SK-N-SH (cell line): ENCODE measurements around the gene DNAJC15. TPM values are rescaled to one million over a fixed set of nuclear protein-coding genes. Genes with fewer than 3 reads are reported as not detected.

Experiments used
- CTCF ChIA-PET: fragments of 300-600, 350-600 bp; formaldehyde crosslinking; extraction: SDS; loops from one replicate; lab custom pipeline; 2021; lab: Yijun Ruan, JAX
- POLR2A ChIA-PET: fragments of 350-600 bp; sonication (Branson Sonifier 250); formaldehyde crosslinking; extraction: SDS; loops from one replicate; lab custom pipeline; 2020; ENCODE audit warnings: antibody characterized with exemption, inconsistent platforms; lab: Yijun Ruan, JAX
- DNase-seq: peaks from one replicate; pipeline ENCODE4 v3.0.0; 2012
- H2AFZ ChIP-seq: fragments of 200-600 bp; sonication (generic); 2 replicates; pipeline ENCODE4 v1.8.1; 2016; ENCODE audit warnings: antibody characterized with exemption, mild to moderate bottlenecking, low read depth
- H3F3A ChIP-seq: fragments of 200-600 bp; sonication (generic); replicated peaks from 2 replicates; pipeline ENCODE3; 2016; ENCODE audit warnings: antibody characterized with exemption, mild to moderate bottlenecking; ENCODE audit not compliant: insufficient read depth
- H3K27ac ChIP-seq, 2 experiments: fragments of 200-500 bp in 1 of 2; fragments of 200-600 bp in 1 of 2; sonication (Bioruptor generic) in 1 of 2; sonication (generic), shearing (Covaris generic) in 1 of 2; 2 replicates each; pipeline versions ENCODE4 v1.5.1 to v1.6.1; 2014 to 2016; ENCODE audit warnings: low read depth in 2 of 2, inconsistent platforms in 1 of 2, low read length in 1 of 2, mild to moderate bottlenecking in 1 of 2, mixed read lengths in 1 of 2
- H3K27me3 ChIP-seq: fragments of 200-600 bp; sonication (generic), shearing (Covaris generic); 2 replicates; pipeline ENCODE4 v1.6.1; 2016; ENCODE audit warnings: mixed run types; ENCODE audit not compliant: insufficient read depth
- H3K36me3 ChIP-seq, 2 experiments: fragments of 200-500 bp in 1 of 2; fragments of 200-600 bp in 1 of 2; sonication (Bioruptor generic) in 1 of 2; sonication (generic) in 1 of 2; replicated peaks in 1 of 2; 2 replicates each; pipeline versions ENCODE3 to v1.5.1; 2014 to 2016; ENCODE audit warnings: low read length in 1 of 2, mild to moderate bottlenecking in 1 of 2; ENCODE audit not compliant: insufficient read depth in 2 of 2, control insufficient read depth in 1 of 2
- H3K4me1 ChIP-seq, 2 experiments: fragments of 200-500 bp in 1 of 2; fragments of 200-600 bp in 1 of 2; sonication (Bioruptor generic) in 1 of 2; sonication (generic), shearing (Covaris generic) in 1 of 2; 2 replicates each; pipeline versions ENCODE4 v1.5.1 to v1.6.1; 2014 to 2016; ENCODE audit warnings: low read depth in 1 of 2, low read length in 1 of 2, mixed run types in 1 of 2; ENCODE audit not compliant: insufficient read depth in 2 of 2, control insufficient read depth in 1 of 2
- H3K4me2 ChIP-seq: fragments of 200-600 bp; sonication (generic), shearing (Covaris generic); 2 replicates; pipeline ENCODE4 v1.6.1; 2017; ENCODE audit warnings: mixed run types
- H3K4me3 ChIP-seq, 2 experiments: fragments of 200-500 bp in 1 of 2; fragments of 200-600 bp in 1 of 2; sonication (Bioruptor generic) in 1 of 2; sonication (generic), shearing (Covaris generic) in 1 of 2; 2 replicates each; pipeline versions ENCODE4 v1.5.1 to v1.8.1; 2014 to 2016; ENCODE audit warnings: low read depth in 2 of 2, inconsistent platforms in 1 of 2, low read length in 1 of 2, mild to moderate bottlenecking in 1 of 2, mixed read lengths in 1 of 2, moderate library complexity in 1 of 2
- H3K79me2 ChIP-seq: fragments of 200-600 bp; sonication (generic); 2 replicates; pipeline ENCODE4 v1.8.1; 2017; ENCODE audit warnings: mild to moderate bottlenecking; ENCODE audit not compliant: insufficient read depth
- H3K9ac ChIP-seq: fragments of 200-600 bp; sonication (generic); 2 replicates; pipeline ENCODE4 v1.6.1; 2017; ENCODE audit warnings: mixed run types
- H3K9me2 ChIP-seq: fragments of 200-600 bp; sonication (generic); 2 replicates; pipeline ENCODE4 v1.6.1; 2017; ENCODE audit warnings: mixed run types
- H3K9me3 ChIP-seq: fragments of 200-600 bp; sonication (generic); 2 replicates; pipeline ENCODE4 v1.6.1; 2017; ENCODE audit warnings: mixed run types, mild to moderate bottlenecking, moderate library complexity
- H4K20me1 ChIP-seq: fragments of 200-600 bp; sonication (generic); 2 replicates; pipeline ENCODE4 v1.6.1; 2017; ENCODE audit warnings: mild to moderate bottlenecking, mixed run types; ENCODE audit not compliant: insufficient read depth
- CHD2 ChIP-seq: fragments of 150-350 bp; IDR thresholded peaks from 2 replicates; pipeline ENCODE4 v1.6.1; 2018; ENCODE audit warnings: low read length; ENCODE audit not compliant: partially characterized antibody
- ELF1 ChIP-seq: IDR thresholded peaks from 2 replicates; pipeline ENCODE4 v1.4.0; 2012
- FOSL2 ChIP-seq: IDR thresholded peaks from 2 replicates; pipeline ENCODE4 v1.4.0; 2012; ENCODE audit warnings: low read depth, mild to moderate bottlenecking, moderate library complexity, borderline replicate concordance
- FOXM1 ChIP-seq: IDR thresholded peaks from 2 replicates; pipeline ENCODE4 v1.4.0; 2012; ENCODE audit warnings: low read depth, mild to moderate bottlenecking
- GABPA ChIP-seq: IDR thresholded peaks from 2 replicates; pipeline ENCODE4 v1.4.0; 2012; ENCODE audit warnings: low read depth, mild to moderate bottlenecking
- GATA2 ChIP-seq: sonication (generic); formaldehyde crosslinking; IDR thresholded peaks from 2 replicates; pipeline ENCODE4 v1.5.0; 2020; ENCODE audit warnings: mild to moderate bottlenecking, missing genetic modification reagents
- JUND ChIP-seq: IDR thresholded peaks from 2 replicates; pipeline ENCODE4 v1.4.0; 2012
- MEF2A ChIP-seq: IDR thresholded peaks from 2 replicates; pipeline ENCODE4 v1.4.0; 2012; ENCODE audit warnings: low read depth, borderline replicate concordance
- MXI1 ChIP-seq: IDR thresholded peaks from 2 replicates; pipeline ENCODE4 v1.6.1; 2012; ENCODE audit warnings: mild to moderate bottlenecking, low read depth, low read length, improper control_type of control experiment
- RAD21 ChIP-seq: IDR thresholded peaks from 2 replicates; pipeline ENCODE4 v1.6.1; 2012; ENCODE audit warnings: mild to moderate bottlenecking, low read length
- RFX5 ChIP-seq: IDR thresholded peaks from 2 replicates; pipeline ENCODE4 v1.6.1; 2012; ENCODE audit warnings: mild to moderate bottlenecking, improper control_type of control experiment, low read length
- RXRA ChIP-seq: IDR thresholded peaks from 2 replicates; pipeline ENCODE4 v1.4.0; 2012; ENCODE audit warnings: low read depth, mild to moderate bottlenecking, borderline replicate concordance
- SIN3A ChIP-seq: IDR thresholded peaks from 2 replicates; pipeline ENCODE4 v1.6.1; 2012; ENCODE audit warnings: low read depth, mild to moderate bottlenecking, low read length, moderate library complexity, borderline replicate concordance
- SMC3 ChIP-seq: IDR thresholded peaks from 2 replicates; pipeline ENCODE4 v1.6.1; 2012; ENCODE audit warnings: low read depth, low read length, improper control_type of control experiment
- TCF12 ChIP-seq: IDR thresholded peaks from 2 replicates; pipeline ENCODE4 v1.4.0; 2012
- TEAD4 ChIP-seq: IDR thresholded peaks from 2 replicates; pipeline ENCODE4 v1.4.0; 2012; ENCODE audit warnings: mild to moderate bottlenecking, borderline replicate concordance; ENCODE audit not compliant: insufficient read depth
- WGBS: methylation state at CpG from one replicate; pipeline ENCODE4 v1.1.6; 2017; ENCODE audit warnings: low lambda C conversion rate; 5-methylcytosine and 5-hydroxymethylcytosine counted together
- polyA plus RNA-seq, 3 experiments: library from polyadenylated mRNA; depleted of rRNA; stranded (reverse); fragments of >200 nt; gene quantifications; 2 replicates each; pipeline ENCODE4 v1.2.3, GENCODE V29; 2012
- TF ChIP-seq, protein P1 (sequence below): IDR thresholded peaks from 2 replicates; pipeline ENCODE4 v1.4.0; 2012; ENCODE audit warnings: low read depth, borderline replicate concordance
- TF ChIP-seq, protein P2 (sequence below): fragments of 200-600 bp; sonication (generic); IDR thresholded peaks from 2 replicates; pipeline ENCODE4 v1.6.1; 2017; ENCODE audit warnings: antibody characterized with exemption, mild to moderate bottlenecking, moderate library complexity
- TF ChIP-seq, protein P3 (sequence below): IDR thresholded peaks from 2 replicates; pipeline ENCODE4; 2012

DNAJC15 gene
- polyA plus RNA-seq, 1 of the 3 experiments (the other 2 are of a cell fraction): 18.4 TPM

DNA sequence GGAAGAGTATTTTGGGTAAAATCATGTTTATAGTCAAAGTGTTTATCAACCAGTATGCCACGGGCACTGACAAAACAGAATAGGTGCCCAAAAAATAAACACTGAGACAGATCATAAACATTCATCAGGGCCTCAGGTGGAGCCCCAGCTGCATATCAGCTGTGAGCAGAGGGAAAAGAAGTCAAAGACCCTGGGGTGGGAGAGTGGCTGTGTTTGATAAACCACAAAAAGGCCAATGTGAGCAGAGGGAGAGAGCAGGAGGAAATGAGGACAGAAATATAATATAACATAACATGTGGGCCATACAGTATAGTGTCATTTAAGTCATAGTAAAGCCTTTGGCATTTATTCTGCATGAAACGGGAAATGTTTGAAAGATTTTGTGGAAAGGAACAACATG lies 21.4 kb upstream of the DNAJC15 start (continued):
- TF ChIP-seq, protein P1, sequence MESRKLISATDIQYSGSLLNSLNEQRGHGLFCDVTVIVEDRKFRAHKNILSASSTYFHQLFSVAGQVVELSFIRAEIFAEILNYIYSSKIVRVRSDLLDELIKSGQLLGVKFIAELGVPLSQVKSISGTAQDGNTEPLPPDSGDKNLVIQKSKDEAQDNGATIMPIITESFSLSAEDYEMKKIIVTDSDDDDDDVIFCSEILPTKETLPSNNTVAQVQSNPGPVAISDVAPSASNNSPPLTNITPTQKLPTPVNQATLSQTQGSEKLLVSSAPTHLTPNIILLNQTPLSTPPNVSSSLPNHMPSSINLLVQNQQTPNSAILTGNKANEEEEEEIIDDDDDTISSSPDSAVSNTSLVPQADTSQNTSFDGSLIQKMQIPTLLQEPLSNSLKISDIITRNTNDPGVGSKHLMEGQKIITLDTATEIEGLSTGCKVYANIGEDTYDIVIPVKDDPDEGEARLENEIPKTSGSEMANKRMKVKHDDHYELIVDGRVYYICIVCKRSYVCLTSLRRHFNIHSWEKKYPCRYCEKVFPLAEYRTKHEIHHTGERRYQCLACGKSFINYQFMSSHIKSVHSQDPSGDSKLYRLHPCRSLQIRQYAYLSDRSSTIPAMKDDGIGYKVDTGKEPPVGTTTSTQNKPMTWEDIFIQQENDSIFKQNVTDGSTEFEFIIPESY: no peak

DNA sequence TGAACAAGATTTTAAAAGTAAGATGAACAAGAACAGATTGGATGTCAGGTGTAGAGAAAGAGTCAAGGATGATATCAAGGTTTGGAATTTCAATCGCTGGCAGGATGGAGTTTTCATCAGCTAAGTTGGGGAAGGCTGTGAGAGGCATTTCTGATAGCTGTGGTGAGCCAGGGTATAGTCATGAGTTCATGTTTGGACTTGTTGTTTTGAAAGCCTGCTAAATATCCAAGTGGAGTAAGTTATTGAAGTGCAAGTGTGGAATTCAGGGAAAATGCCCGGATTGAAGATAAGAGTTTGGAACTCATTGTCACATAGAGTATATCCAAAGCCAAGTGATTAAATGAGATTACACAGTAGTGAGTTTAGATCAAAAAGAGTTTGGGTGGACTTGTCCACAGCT lies 20.4 kb upstream of the DNAJC15 start:
- Histone ChIP-seq H3K9me2 (no peaks in the 10 kb centered on the region), H3K4me2 (no peak overlapping the region), H3K27me3 (no peaks in the 10 kb centered on the region), H3K4me3 (no peak overlapping the region), H3F3A (peaks cover 11% of the 10 kb centered on the region), H3K27ac (no peak overlapping the region), H3K9me3 (no peaks in the 10 kb centered on the region), H3K4me1 (peaks cover 0 to 18% of the 10 kb centered on the region in 2 experiments; a peak in 1 of 4 replicates), H3K79me2 (no peaks in the 10 kb centered on the region), H3K9ac (no peak overlapping the region), H2AFZ (no peak overlapping the region), H3K36me3 (no peaks in the 10 kb centered on the region), H4K20me1 (no peaks in the 10 kb centered on the region)
- ChIA-PET POLR2A (no interaction called here), CTCF (interaction anchor here (2.0 kb wide), 1 partner anchor 33 kb away, joined by 6 read pairs; no protein-coding TSS in a partner anchor)
- no peak for DNase-seq
- WGBS: 95% methylated on average over 2 of the region's 2 CpGs
- TF ChIP-seq RFX5: no peak
- no peak for TF ChIP-seq RXRA
- no peak for TF ChIP-seq TEAD4
- TF ChIP-seq FOXM1: no peak
- TF ChIP-seq ELF1: no peak
- TF ChIP-seq, protein P2, sequence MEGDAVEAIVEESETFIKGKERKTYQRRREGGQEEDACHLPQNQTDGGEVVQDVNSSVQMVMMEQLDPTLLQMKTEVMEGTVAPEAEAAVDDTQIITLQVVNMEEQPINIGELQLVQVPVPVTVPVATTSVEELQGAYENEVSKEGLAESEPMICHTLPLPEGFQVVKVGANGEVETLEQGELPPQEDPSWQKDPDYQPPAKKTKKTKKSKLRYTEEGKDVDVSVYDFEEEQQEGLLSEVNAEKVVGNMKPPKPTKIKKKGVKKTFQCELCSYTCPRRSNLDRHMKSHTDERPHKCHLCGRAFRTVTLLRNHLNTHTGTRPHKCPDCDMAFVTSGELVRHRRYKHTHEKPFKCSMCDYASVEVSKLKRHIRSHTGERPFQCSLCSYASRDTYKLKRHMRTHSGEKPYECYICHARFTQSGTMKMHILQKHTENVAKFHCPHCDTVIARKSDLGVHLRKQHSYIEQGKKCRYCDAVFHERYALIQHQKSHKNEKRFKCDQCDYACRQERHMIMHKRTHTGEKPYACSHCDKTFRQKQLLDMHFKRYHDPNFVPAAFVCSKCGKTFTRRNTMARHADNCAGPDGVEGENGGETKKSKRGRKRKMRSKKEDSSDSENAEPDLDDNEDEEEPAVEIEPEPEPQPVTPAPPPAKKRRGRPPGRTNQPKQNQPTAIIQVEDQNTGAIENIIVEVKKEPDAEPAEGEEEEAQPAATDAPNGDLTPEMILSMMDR: no peak
- TF ChIP-seq GABPA: no peak

DNA sequence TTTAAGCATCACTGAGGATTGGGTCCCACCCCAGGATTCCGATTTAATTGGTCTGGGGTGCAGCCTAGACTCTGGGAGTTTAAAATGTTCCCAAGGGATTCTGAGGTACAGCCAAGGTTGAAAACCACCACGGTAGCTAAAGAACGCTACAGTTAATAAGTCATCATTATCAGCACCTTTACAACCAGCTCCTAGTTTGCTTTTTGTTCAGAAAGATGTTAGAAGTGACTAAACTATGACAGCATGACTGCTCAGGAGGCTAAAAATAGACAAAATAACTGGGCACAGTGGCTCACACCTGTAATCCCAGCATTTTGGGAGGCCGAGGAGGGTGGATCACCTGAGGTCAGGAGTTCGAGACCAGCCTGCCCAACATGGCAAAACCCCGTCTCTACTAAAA lies 19.7 kb upstream of the DNAJC15 start:
- POLR2A ChIA-PET: no interaction called here
- CTCF ChIA-PET: interaction anchor here (1.2 to 2.0 kb wide), 2 partner anchors 9 to 34 kb away, joined by 3 to 6 read pairs; no protein-coding TSS in a partner anchor
- TF ChIP-seq RAD21 (no peak), CHD2 (no peak), MEF2A (no peak), FOXM1 (no peak), GATA2 (CRISPR knock-in tag) (no peak), TCF12 (no peak), SMC3 (no peak), MXI1 (no peak), SIN3A (no peak), TEAD4 (no peak), JUND (no peak), FOSL2 (no peak)
- TF ChIP-seq, protein P3, sequence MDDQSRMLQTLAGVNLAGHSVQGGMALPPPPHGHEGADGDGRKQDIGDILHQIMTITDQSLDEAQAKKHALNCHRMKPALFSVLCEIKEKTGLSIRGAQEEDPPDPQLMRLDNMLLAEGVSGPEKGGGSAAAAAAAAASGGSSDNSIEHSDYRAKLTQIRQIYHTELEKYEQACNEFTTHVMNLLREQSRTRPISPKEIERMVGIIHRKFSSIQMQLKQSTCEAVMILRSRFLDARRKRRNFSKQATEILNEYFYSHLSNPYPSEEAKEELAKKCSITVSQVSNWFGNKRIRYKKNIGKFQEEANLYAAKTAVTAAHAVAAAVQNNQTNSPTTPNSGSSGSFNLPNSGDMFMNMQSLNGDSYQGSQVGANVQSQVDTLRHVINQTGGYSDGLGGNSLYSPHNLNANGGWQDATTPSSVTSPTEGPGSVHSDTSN: no peak
- H4K20me1 ChIP-seq: no peaks in the 10 kb centered on the region
- DNase-seq: no peak
- no peak overlapping the region for H3K27ac ChIP-seq
- 90% methylated on average over 6 of the region's 6 CpGs for WGBS
- H3K9me3 ChIP-seq: no peaks in the 10 kb centered on the region
- H3K27me3 ChIP-seq: no peaks in the 10 kb centered on the region
- peaks cover 0 to 18% of the 10 kb centered on the region in 2 experiments; a peak in 1 of 4 replicates for H3K4me1 ChIP-seq
- no peaks in the 10 kb centered on the region for H3K36me3 ChIP-seq
- no peak overlapping the region for H3K9ac ChIP-seq
- H3F3A ChIP-seq: peaks cover 11% of the 10 kb centered on the region
- H3K9me2 ChIP-seq: no peaks in the 10 kb centered on the region
- H2AFZ ChIP-seq: no peak overlapping the region
- no peak overlapping the region for H3K4me3 ChIP-seq
- H3K4me2 ChIP-seq: no peak overlapping the region
- H3K79me2 ChIP-seq: no peaks in the 10 kb centered on the region
